ENCODE measurements around the gene GFER.
"Not testable (repeated sequence)": the region's sequence is repeated elsewhere in the genome, so short reads cannot be mapped to it uniquely, and the experiment has no call there.

GFER gene

DNA sequence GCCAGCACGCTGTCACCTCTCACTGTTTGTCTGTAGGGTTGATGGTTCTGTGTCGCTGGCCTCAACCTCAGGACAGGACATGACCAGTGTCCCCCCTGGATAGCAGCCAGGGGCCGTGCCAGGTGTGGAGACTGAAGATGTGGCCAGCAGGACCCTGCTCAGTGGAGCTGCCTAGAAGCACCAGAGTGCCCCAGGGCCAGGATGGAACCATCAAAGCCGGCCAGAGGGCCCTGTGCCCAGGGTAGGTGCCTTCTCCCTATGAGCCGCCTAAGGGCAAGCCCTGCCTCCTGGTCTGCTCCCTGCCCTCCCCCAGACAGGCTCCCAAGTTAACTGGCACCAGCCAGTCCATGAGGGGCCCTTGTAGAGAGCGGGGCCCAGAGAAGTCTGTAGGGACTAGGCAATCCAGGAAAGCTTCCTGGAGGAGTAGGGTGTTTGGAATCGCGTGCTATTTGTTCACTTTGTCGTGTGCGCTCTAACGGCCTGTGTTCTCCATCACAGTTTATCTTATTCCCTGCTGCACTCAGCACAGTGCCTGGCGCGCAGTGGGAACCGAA is 25.2 kb upstream of the GFER start:
- DNase-seq (ENCODE audit: low read depth), result no peak
- peak overlapping the region; percentile 83 for H3K4me3 ChIP-seq (ENCODE audit: low read depth, low read length)
- TF ChIP-seq, protein P1, sequence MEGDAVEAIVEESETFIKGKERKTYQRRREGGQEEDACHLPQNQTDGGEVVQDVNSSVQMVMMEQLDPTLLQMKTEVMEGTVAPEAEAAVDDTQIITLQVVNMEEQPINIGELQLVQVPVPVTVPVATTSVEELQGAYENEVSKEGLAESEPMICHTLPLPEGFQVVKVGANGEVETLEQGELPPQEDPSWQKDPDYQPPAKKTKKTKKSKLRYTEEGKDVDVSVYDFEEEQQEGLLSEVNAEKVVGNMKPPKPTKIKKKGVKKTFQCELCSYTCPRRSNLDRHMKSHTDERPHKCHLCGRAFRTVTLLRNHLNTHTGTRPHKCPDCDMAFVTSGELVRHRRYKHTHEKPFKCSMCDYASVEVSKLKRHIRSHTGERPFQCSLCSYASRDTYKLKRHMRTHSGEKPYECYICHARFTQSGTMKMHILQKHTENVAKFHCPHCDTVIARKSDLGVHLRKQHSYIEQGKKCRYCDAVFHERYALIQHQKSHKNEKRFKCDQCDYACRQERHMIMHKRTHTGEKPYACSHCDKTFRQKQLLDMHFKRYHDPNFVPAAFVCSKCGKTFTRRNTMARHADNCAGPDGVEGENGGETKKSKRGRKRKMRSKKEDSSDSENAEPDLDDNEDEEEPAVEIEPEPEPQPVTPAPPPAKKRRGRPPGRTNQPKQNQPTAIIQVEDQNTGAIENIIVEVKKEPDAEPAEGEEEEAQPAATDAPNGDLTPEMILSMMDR (IDR thresholded peaks at IDR 0.05; ENCODE audit: low read depth, low read length, missing control alignments), result no peak
- in situ Hi-C loops (cut with HindIII; ENCODE audit: low sequenced_read_pairs), result no loop called here

DNA sequence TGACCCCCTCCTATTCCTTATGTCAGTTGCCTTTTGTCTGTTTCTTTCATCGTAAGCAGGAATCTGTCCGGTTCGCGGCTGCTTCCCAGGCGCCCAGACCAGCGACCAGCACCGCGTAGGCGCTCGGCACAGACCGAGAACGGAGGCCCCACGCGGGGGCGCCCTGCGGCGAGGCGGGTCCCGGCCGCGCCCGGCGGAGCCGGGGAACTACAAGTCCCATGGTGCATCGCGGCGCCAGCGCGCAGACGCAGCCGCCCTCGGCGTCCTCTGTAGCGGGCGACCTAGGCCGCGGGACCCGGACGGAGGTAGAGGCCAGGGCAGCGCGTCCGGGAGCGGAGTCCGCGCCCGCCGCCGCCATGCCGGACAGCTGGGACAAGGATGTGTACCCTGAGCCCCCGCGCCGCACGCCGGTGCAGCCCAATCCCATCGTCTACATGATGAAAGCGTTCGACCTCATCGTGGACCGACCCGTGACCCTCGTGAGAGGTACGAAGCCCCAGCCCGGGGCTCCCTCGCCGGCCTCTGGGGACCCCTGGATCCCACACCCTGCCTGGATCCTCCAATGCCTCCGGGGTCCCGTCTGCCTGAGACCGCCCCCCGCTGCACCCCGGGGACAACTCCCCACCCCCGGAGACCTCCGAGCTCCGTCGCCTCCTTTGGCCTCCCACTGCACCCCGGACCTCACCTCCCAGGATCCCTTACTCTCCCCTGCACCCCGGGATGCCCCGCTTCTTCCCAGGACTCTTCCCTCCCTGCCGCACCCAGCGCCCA is 24.5 kb upstream of the GFER start, which contains the start of gene NDUFB10:
Gene NDUFB10 (plus strand): TSS at position 270 of the 771 bp plus-strand sequence. CDS start 87 bp downstream, at position 357.
- DNase-seq (ENCODE audit: low read depth), result peak; percentile 44
- TF ChIP-seq, protein P1 (IDR thresholded peaks at IDR 0.05; ENCODE audit: low read depth, low read length, missing control alignments), result peak; percentile 38
- peak within 1 kb of the TSS; percentile 83 for H3K4me3 ChIP-seq (ENCODE audit: low read depth, low read length)
- in situ Hi-C loops (cut with HindIII; ENCODE audit: low sequenced_read_pairs), result no loop called here

DNA sequence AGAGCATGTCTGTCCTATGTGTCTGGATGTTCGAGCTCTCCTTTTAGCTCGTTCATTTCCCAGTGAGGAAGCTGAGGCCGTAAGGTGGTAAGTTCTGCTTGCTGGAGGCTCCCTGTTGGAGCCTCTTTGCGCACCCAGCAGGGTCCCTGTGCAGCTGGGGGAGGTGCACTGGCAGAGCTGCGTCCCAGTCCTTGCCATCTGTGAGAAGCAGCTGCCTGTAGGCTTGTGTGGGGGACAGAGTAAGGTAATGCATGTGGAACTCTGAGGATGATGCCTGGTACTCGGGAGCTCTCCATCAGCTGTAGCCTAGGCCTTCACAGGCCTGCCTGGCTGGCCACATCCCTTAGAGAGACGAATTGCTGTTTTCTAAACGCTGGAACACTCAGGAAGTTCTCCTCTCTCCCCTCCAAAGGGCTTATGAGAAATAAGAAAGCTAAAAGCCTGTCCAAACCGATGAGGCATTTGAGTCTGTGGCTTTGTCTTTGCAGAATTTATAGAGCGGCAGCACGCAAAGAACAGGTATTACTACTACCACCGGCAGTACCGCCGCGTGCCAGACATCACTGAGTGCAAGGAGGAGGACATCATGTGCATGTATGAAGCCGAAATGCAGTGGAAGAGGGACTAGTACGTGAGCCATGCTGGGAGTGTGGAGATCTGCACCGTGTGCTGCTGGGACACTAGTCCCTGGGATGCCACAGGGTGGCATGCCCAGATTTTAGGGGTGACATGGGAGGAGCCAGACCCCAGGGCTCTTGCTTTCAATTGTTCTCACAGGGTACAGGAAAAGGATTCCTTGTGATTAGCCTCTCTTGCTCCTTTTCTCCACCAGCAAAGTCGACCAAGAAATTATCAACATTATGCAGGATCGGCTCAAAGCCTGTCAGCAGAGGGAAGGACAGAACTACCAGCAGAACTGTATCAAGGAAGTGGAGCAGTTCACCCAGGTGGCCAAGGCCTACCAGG is 23.0 kb upstream of the GFER start:
- TF ChIP-seq, protein P1 (IDR thresholded peaks at IDR 0.05; ENCODE audit: low read depth, low read length, missing control alignments), result no peak
- H3K4me3 ChIP-seq (ENCODE audit: low read depth, low read length), result peak overlapping the region; percentile 83
- no peak for DNase-seq (ENCODE audit: low read depth)
- in situ Hi-C loops (cut with HindIII; ENCODE audit: low sequenced_read_pairs), result no loop called here

DNA sequence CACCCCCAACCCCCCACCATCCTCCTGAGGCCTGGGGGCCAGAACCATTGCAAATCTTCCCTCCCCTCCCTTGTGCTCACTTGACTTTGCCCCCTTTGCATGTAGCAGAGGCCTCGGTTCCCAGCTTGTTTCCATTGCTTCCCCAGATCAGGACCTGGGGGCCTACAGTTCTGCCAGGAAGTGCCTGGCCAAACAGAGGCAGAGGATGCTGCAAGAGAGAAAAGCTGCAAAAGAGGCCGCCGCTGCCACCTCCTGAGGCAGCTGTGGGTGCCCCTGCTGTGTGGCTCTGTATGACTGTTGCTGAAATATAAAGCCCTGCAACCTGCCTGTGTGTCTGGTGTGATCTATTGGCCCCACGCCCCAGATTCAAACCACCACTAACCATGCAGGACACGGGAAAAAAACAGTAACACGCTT is 22.3 kb upstream of the GFER start:
- in situ Hi-C loops (cut with HindIII; ENCODE audit: low sequenced_read_pairs), result no loop called here
- H3K4me3 ChIP-seq (ENCODE audit: low read depth, low read length), result no peak overlapping the region
- TF ChIP-seq, protein P1 (IDR thresholded peaks at IDR 0.05; ENCODE audit: low read depth, low read length, missing control alignments), result no peak
- DNase-seq (ENCODE audit: low read depth), result no peak

DNA sequence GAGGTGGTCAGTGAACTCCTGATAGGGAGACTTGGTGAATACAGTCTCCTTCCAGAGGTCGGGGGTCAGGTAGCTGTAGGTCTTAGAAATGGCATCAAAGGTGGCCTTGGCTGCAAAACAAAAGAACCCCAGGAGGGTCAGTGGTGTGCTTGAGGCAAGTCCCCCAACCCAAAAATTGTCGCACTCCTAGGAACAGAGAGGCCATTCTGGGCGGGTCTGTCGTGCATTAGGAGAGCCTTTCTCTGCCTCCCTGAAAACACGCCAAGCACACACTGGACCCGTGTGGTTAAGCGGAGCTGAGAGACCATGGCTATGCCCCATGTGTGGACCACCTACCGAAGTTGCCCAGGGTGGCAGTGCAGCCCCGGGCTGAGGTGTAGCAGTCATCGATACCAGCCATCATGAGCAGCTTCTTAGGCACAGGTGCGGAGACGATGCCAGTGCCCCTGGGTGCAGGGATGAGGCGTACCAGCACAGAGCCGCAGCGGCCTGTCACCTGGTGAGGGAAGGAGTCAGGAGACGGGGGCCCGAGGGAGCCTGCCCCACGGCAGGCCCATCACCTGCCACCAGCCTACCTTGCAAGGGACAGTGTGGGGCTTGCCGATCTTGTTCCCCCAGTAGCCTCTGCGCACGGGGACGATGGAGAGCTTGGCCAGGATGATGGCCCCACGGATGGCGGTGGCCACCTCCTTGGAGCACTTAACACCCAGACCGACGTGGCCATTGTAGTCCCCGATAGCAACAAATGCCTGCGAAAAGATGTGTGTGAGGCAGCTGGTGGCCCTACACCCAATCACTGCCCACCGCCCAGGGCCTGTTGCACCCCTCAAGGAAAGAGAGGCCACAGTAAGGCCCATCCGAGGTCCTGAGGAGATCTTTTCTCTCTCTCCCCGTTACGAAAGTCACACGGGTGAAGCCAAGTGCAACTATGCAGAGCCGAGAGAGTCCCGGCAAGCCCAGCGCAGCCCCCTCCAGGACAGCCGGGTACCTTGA is 21.5 kb upstream of the GFER start:
- peak overlapping the region; percentile 98 for H3K4me3 ChIP-seq (ENCODE audit: low read depth, low read length)
- DNase-seq (ENCODE audit: low read depth); in situ Hi-C loops (cut with HindIII; ENCODE audit: low sequenced_read_pairs): not testable (repeated sequence)

DNA sequence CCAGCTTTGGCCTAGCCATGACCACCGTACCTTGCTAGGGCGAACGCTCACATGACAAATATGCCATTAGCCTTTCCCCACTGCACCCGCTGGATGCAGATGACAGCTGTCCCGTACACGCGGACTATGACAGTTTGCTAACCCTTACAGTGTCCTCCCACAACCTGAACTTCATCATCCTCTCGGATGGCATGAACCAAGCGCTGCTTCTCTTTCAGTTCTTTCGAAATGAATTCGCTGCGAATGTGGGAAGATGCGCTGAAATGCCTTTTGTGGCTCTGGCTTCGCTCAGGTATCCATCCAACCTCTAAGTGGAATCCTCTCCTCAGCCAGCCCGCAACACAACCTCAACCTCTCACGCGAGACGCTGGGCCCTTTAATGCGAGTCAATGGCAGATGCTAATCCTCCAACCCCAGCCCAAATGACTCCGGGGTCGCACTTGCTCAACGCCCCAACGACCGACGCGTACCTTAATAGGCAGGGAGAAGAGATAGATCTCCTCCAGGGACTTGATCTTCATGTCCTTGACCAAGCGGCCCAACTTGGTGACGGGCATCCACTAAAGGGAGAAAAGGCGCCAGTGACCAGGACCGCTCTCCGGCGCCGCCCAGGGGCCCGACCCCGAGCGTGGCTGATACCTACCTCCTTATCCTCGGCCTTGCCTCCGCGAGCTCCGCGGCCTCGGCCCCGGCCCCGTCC is 20.0 kb upstream of the GFER start:
- TF ChIP-seq, protein P1 (IDR thresholded peaks at IDR 0.05; ENCODE audit: low read depth, low read length, missing control alignments), result no peak
- in situ Hi-C loops (cut with HindIII; ENCODE audit: low sequenced_read_pairs), result no loop called here
- no peak for DNase-seq (ENCODE audit: low read depth)
- peak overlapping the region; percentile 98 for H3K4me3 ChIP-seq (ENCODE audit: low read depth, low read length)
